K562 (cell line): Measurements from ENCODE around the gene CCT7. TPM values are rescaled to one million over a fixed set of nuclear protein-coding genes. Genes with fewer than 3 reads are reported as not detected.

ENCODE experiments used
- BCOR ChIP-seq: fragments of 450-650 bp; IDR thresholded peaks from 2 replicates; pipeline ENCODE4 v1.6.1; 2016
- BHLHE40 ChIP-seq: IDR thresholded peaks from 2 replicates; pipeline ENCODE4 v1.6.1; 2011; ENCODE audit warnings: low read length, improper control_type of control experiment
- BRD4 ChIP-seq: fragments of 200-600 bp; sonication (generic); IDR thresholded peaks from 2 replicates; pipeline ENCODE4 v1.6.1; 2017; ENCODE audit warnings: inconsistent platforms
- CHCHD3 ChIP-seq: fragments of 250-450 bp; sonication (Bioruptor Pico); IDR thresholded peaks from 2 replicates; pipeline ENCODE4 v2.1.2; 2022; ENCODE audit warnings: mild to moderate bottlenecking
- ELF2 ChIP-seq: fragments of 250-450 bp; sonication (Bioruptor Pico); IDR thresholded peaks from 2 replicates; pipeline ENCODE4 v1.5.0; 2021; ENCODE audit warnings: mild to moderate bottlenecking
- GABPA ChIP-seq: fragments of 200-800 bp; sonication (Bioruptor generic); conservative IDR thresholded peaks from 2 replicates; pipeline ENCODE4 v1.6.1; 2016; ENCODE audit warnings: low read depth, missing genetic modification characterization, missing compliant biosample characterization
- HMGN3 ChIP-seq: IDR thresholded peaks from 2 replicates; pipeline ENCODE4 v1.6.1; 2011; ENCODE audit warnings: borderline replicate concordance, low read depth, mild to moderate bottlenecking, mixed read lengths, low read length; ENCODE audit not compliant: insufficient read length; ENCODE audit errors: extremely low read depth
- IRF2 ChIP-seq: sonication (generic); formaldehyde crosslinking; IDR thresholded peaks from 2 replicates; pipeline ENCODE4 v1.8.1; 2022; ENCODE audit warnings: mild to moderate bottlenecking, missing genetic modification reagents
- MECOM ChIP-seq: fragments of 250-450 bp; sonication (Bioruptor Pico); IDR thresholded peaks from 2 replicates; pipeline ENCODE4 v1.8.0; 2022; ENCODE audit warnings: inconsistent platforms
- PCBP2 ChIP-seq: fragments of 200-400 bp; formaldehyde crosslinking; IDR thresholded peaks from 2 replicates; pipeline ENCODE4 v1.6.1; 2018; ENCODE audit warnings: low read length, low read depth, mild to moderate bottlenecking, moderate library complexity; ENCODE audit not compliant: poor library complexity, severe bottlenecking
- PRPF4 ChIP-seq: fragments of 200-400 bp; formaldehyde crosslinking; IDR thresholded peaks from one replicate; pipeline ENCODE4 v1.6.1; 2017; ENCODE audit warnings: low read length, low read depth, mild to moderate bottlenecking; ENCODE audit not compliant: insufficient read depth, poor library complexity, severe bottlenecking
- RNF2 ChIP-seq: sonication (generic); IDR thresholded peaks from 2 replicates; pipeline ENCODE4 v1.6.1; 2016
- SMARCA5 ChIP-seq: fragments of 450-650 bp; IDR thresholded peaks from 2 replicates; pipeline ENCODE4 v1.6.1; 2016
- SOX6 ChIP-seq: fragments of 450-650 bp; IDR thresholded peaks from 2 replicates; pipeline ENCODE4 v1.6.1; 2014; ENCODE audit warnings: mild to moderate bottlenecking
- SPI1 ChIP-seq: IDR thresholded peaks from 2 replicates; pipeline ENCODE4 v1.6.1; 2011; ENCODE audit warnings: low read depth, low read length, control low read depth, borderline replicate concordance
- ZNF165 ChIP-seq: fragments of 250-450 bp; sonication (Bioruptor Pico); IDR thresholded peaks from 2 replicates; pipeline ENCODE4 v1.4.0; 2020; ENCODE audit warnings: borderline replicate concordance
- ZNF696 ChIP-seq: fragments of 250-450 bp; sonication (Bioruptor Pico); conservative IDR thresholded peaks from 2 replicates; pipeline ENCODE4 v1.4.0; 2020; ENCODE audit warnings: mild to moderate bottlenecking, moderate library complexity
- ZNF699 ChIP-seq: fragments of 250-450 bp; sonication (Bioruptor Pico); IDR thresholded peaks from 2 replicates; pipeline ENCODE4 v1.8.0; 2021; ENCODE audit warnings: mild to moderate bottlenecking, moderate library complexity; ENCODE audit not compliant: insufficient replicate concordance
- polyA plus RNA-seq, 8 experiments: library from polyadenylated mRNA; depleted of rRNA in 4 of 8; stranded (reverse) in 5 of 8; unstranded in 3 of 8; fragments of >200 nt; fragmentation: Nextera tagmentation in 2 of 8; fragmentation: Illumina TruSeq in 1 of 8; extraction: Ambion mirVana in 2 of 8; extraction: Trizol in 1 of 8; gene quantifications; 2 replicates each; pipeline versions ENCODE4 v1.2.1 to v1.2.3, GENCODE V29; 2011 to 2014; ENCODE audit warnings: inconsistent platforms in 1 of 8, missing spikeins in 1 of 8
- total RNA-seq, 7 experiments: library from RNA; depleted of rRNA in 6 of 7; stranded (reverse); fragments of >200 nt in 6 of 7; fragmentation: Illumina TruSeq in 2 of 7; extraction: Trizol in 2 of 7; gene quantifications; 2 replicates each; pipeline versions ENCODE4 v1.2.1 to v1.2.3, GENCODE V29; 2011 to 2021; ENCODE audit warnings: low replicate concordance in 1 of 7
- TF ChIP-seq, protein P1 (sequence below): sonication (generic); formaldehyde crosslinking; IDR thresholded peaks from 2 replicates; pipeline ENCODE4 v1.8.1; 2023; ENCODE audit warnings: missing genetic modification reagents, mild to moderate bottlenecking, borderline replicate concordance
- TF ChIP-seq, protein P2 (sequence below): fragments of 450-650 bp; formaldehyde crosslinking; IDR thresholded peaks from 2 replicates; pipeline ENCODE4 v1.4.0; 2020; ENCODE audit warnings: mild to moderate bottlenecking, moderate library complexity
- TF ChIP-seq, protein P3 (sequence below): fragments of 250-450 bp; sonication (Bioruptor Pico); IDR thresholded peaks from 2 replicates; pipeline ENCODE4 v1.8.0; 2021; ENCODE audit warnings: mild to moderate bottlenecking, moderate library complexity

CCT7 gene
- total and polyA plus RNA-seq, 9 of the 15 experiments (the other 6 are each of a cell fraction or from before 2014, with no cell fraction given): 326 to 856 (median 638) TPM

DNA sequence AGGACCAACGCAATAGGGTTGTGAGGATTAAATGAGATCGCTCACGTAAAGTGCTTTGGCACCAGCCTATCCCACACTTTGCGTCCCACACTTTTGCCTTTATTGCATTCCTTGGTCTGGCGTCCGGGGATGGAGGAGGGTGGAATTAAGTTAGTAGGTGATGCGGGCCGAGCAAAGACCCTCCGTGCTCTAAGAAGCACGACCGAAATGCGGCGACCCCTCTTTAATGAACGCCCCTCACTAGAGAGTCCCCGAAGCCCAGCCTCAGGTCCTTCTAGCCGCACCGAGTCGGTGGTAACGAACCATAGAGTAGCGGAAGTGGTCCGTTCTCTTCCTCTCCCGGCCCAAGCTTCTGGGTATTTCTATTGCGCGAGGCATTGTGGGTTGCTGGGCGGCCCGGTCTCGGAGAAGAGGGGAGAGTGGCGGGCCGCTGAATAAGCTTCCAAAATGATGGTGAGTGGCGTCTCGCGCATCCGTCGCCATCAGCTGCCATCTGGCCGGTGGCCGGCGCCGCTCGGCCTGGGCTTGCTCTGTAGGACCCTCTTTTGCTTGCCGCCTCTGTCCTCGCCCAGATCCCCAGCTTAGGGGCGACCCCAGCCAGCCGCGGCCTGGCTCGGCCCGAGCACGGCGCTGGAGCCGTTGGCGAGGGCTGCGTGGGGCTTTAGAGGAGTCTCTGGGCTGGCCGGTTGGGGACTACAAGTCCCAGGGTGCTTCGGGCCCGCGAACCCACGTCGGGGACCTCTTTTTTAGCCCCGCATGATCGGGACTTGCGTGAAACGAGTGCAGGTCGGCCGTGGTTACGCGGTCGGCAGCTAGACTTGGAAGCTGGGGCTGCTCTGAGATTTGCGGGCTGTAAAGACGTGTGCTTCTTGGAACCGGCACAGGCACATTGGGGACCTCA, at the start of gene CCT7 (continued):
- TF ChIP-seq MECOM (no peak), BRD4 (peak; percentile 91), HMGN3 (no peak), BHLHE40 (no peak), BCOR (no peak), SMARCA5 (no peak), PCBP2 (no peak), SPI1 (peak; percentile 72), SOX6 (peak; percentile 30; the same call in 1 of the 2 replicates), ZNF165 (CRISPR knock-in tag) (no peak), ZNF699 (no peak), IRF2 (CRISPR knock-in tag) (no peak), ZNF696 (CRISPR knock-in tag) (no peak), CHCHD3 (CRISPR knock-in tag) (no peak), ELF2 (CRISPR knock-in tag) (no peak; the same call in 1 of the 2 replicates), PRPF4 (peak; percentile 53), RNF2 (no peak), GABPA (tag) (peak; percentile 97)
- TF ChIP-seq, protein P1, sequence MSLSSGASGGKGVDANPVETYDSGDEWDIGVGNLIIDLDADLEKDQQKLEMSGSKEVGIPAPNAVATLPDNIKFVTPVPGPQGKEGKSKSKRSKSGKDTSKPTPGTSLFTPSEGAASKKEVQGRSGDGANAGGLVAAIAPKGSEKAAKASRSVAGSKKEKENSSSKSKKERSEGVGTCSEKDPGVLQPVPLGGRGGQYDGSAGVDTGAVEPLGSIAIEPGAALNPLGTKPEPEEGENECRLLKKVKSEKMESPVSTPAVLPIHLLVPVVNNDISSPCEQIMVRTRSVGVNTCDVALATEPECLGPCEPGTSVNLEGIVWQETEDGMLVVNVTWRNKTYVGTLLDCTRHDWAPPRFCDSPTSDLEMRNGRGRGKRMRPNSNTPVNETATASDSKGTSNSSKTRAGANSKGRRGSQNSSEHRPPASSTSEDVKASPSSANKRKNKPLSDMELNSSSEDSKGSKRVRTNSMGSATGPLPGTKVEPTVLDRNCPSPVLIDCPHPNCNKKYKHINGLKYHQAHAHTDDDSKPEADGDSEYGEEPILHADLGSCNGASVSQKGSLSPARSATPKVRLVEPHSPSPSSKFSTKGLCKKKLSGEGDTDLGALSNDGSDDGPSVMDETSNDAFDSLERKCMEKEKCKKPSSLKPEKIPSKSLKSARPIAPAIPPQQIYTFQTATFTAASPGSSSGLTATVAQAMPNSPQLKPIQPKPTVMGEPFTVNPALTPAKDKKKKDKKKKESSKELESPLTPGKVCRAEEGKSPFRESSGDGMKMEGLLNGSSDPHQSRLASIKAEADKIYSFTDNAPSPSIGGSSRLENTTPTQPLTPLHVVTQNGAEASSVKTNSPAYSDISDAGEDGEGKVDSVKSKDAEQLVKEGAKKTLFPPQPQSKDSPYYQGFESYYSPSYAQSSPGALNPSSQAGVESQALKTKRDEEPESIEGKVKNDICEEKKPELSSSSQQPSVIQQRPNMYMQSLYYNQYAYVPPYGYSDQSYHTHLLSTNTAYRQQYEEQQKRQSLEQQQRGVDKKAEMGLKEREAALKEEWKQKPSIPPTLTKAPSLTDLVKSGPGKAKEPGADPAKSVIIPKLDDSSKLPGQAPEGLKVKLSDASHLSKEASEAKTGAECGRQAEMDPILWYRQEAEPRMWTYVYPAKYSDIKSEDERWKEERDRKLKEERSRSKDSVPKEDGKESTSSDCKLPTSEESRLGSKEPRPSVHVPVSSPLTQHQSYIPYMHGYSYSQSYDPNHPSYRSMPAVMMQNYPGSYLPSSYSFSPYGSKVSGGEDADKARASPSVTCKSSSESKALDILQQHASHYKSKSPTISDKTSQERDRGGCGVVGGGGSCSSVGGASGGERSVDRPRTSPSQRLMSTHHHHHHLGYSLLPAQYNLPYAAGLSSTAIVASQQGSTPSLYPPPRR (CRISPR knock-in tag): no peak
- TF ChIP-seq, protein P2, sequence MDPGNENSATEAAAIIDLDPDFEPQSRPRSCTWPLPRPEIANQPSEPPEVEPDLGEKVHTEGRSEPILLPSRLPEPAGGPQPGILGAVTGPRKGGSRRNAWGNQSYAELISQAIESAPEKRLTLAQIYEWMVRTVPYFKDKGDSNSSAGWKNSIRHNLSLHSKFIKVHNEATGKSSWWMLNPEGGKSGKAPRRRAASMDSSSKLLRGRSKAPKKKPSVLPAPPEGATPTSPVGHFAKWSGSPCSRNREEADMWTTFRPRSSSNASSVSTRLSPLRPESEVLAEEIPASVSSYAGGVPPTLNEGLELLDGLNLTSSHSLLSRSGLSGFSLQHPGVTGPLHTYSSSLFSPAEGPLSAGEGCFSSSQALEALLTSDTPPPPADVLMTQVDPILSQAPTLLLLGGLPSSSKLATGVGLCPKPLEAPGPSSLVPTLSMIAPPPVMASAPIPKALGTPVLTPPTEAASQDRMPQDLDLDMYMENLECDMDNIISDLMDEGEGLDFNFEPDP (CRISPR knock-in tag): no peak
- TF ChIP-seq, protein P3, sequence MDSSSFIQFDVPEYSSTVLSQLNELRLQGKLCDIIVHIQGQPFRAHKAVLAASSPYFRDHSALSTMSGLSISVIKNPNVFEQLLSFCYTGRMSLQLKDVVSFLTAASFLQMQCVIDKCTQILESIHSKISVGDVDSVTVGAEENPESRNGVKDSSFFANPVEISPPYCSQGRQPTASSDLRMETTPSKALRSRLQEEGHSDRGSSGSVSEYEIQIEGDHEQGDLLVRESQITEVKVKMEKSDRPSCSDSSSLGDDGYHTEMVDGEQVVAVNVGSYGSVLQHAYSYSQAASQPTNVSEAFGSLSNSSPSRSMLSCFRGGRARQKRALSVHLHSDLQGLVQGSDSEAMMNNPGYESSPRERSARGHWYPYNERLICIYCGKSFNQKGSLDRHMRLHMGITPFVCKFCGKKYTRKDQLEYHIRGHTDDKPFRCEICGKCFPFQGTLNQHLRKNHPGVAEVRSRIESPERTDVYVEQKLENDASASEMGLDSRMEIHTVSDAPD (CRISPR knock-in tag): no peak
